Measurements from ENCODE around the gene REEP3.

REEP3 gene

GRCh38 chr10:63605197-63605967, 84.2 kb downstream of the REEP3 start:
- 100% methylated on average over 1 of the region's 3 CpGs for WGBS (ENCODE audit: extremely low coverage, insufficient coverage, low lambda C conversion rate)
- H4K8ac ChIP-seq (ENCODE audit: low read depth, low read length), result no peak overlapping the region
- H3K4me3 ChIP-seq (ENCODE audit: low read length), result no peak overlapping the region
- no peaks in the 10 kb centered on the region for H3K79me1 ChIP-seq (ENCODE audit: low read length)
- no peak overlapping the region for H2AK5ac ChIP-seq (ENCODE audit: low read length)
- no peak overlapping the region for H2BK120ac ChIP-seq (ENCODE audit: low read depth, low read length)
- H3K9ac ChIP-seq (ENCODE audit: low read length), result no peak overlapping the region
- H2BK15ac ChIP-seq (replicated peaks; ENCODE audit: low read depth), result no peak overlapping the region
- H3K27ac ChIP-seq (ENCODE audit: low read depth, low read length), result no peak overlapping the region
- H3K4me1 ChIP-seq (ENCODE audit: control insufficient read depth, low read depth, low read length), result no peaks in the 10 kb centered on the region
- no peak overlapping the region for H3K56ac ChIP-seq (ENCODE audit: low read length)
- H3K4me2 ChIP-seq (ENCODE audit: low read length), result no peak overlapping the region
- no peak overlapping the region for H4K5ac ChIP-seq (ENCODE audit: low read length)
- no peaks in the 10 kb centered on the region for H3K36me3 ChIP-seq (ENCODE audit: control insufficient read depth, insufficient read depth, low read length)
- no peak overlapping the region for H3K18ac ChIP-seq (ENCODE audit: low read length)
- DNase-seq, result peak; percentile 39
- H3K79me2 ChIP-seq (ENCODE audit: control insufficient read depth, insufficient read depth, low read length), result no peaks in the 10 kb centered on the region
- no peaks in the 10 kb centered on the region for H3K27me3 ChIP-seq (ENCODE audit: insufficient read depth, low read length, poor library complexity)
- no peak overlapping the region for H3K23ac ChIP-seq (ENCODE audit: low read length)
- no peak overlapping the region for H2BK5ac ChIP-seq (ENCODE audit: low read length)
- H3K4ac ChIP-seq (ENCODE audit: low read depth, low read length), result no peak overlapping the region

- Histone ChIP-seq H3K4me1 (ENCODE audit: control insufficient read depth, low read depth, low read length) (no peaks in the 10 kb centered on the region), H3K27ac (ENCODE audit: low read depth, low read length) (no peak overlapping the region)
Measured at GRCh38 chr10:63608511-63608910, 87.3 kb downstream of the REEP3 start.

GRCh38 chr10:63611078-63611477, 89.9 kb downstream of the REEP3 start:
- H3K4me1 ChIP-seq (ENCODE audit: control insufficient read depth, low read depth, low read length), result no peaks in the 10 kb centered on the region
- no peak overlapping the region for H3K18ac ChIP-seq (ENCODE audit: low read length)
- no peak overlapping the region for H4K5ac ChIP-seq (ENCODE audit: low read length)
- no peak overlapping the region for H2BK5ac ChIP-seq (ENCODE audit: low read length)
- no peaks in the 10 kb centered on the region for H3K27me3 ChIP-seq (ENCODE audit: insufficient read depth, low read length, poor library complexity)
- no CpG with 5 or more reads among the region's 2 CpGs for WGBS (ENCODE audit: extremely low coverage, insufficient coverage, low lambda C conversion rate)
- no peak overlapping the region for H3K9ac ChIP-seq (ENCODE audit: low read length)
- H3K36me3 ChIP-seq (ENCODE audit: control insufficient read depth, insufficient read depth, low read length), result no peaks in the 10 kb centered on the region
- no peak overlapping the region for H2AK5ac ChIP-seq (ENCODE audit: low read length)
- H2BK15ac ChIP-seq (replicated peaks; ENCODE audit: low read depth), result no peak overlapping the region
- no peak overlapping the region for H3K4me2 ChIP-seq (ENCODE audit: low read length)
- no peaks in the 10 kb centered on the region for H3K79me2 ChIP-seq (ENCODE audit: control insufficient read depth, insufficient read depth, low read length)
- no peak overlapping the region for H4K8ac ChIP-seq (ENCODE audit: low read depth, low read length)
- H3K27ac ChIP-seq (ENCODE audit: low read depth, low read length), result no peak overlapping the region
- H3K4me3 ChIP-seq (ENCODE audit: low read length), result no peak overlapping the region
- H3K56ac ChIP-seq (ENCODE audit: low read length), result no peak overlapping the region
- no peak overlapping the region for H2BK120ac ChIP-seq (ENCODE audit: low read depth, low read length)
- DNase-seq, result no peak
- H3K79me1 ChIP-seq (ENCODE audit: low read length), result no peaks in the 10 kb centered on the region
- H3K4ac ChIP-seq (ENCODE audit: low read depth, low read length), result no peak overlapping the region
- no peak overlapping the region for H3K23ac ChIP-seq (ENCODE audit: low read length)

More at GRCh38 chr10:63608511-63608910, 87.3 kb downstream of the REEP3 start:
- H3K9ac ChIP-seq (ENCODE audit: low read length), result no peak overlapping the region
- no peak overlapping the region for H3K4me2 ChIP-seq (ENCODE audit: low read length)
- no peak overlapping the region for H3K18ac ChIP-seq (ENCODE audit: low read length)
- DNase-seq, result no peak
- WGBS (ENCODE audit: extremely low coverage, insufficient coverage, low lambda C conversion rate), result no CpG with 5 or more reads among the region's 1 CpG
- no peak overlapping the region for H2AK5ac ChIP-seq (ENCODE audit: low read length)
- no peak overlapping the region for H3K4ac ChIP-seq (ENCODE audit: low read depth, low read length)
- no peak overlapping the region for H3K56ac ChIP-seq (ENCODE audit: low read length)
- no peak overlapping the region for H4K8ac ChIP-seq (ENCODE audit: low read depth, low read length)
- H3K27me3 ChIP-seq (ENCODE audit: insufficient read depth, low read length, poor library complexity), result no peaks in the 10 kb centered on the region
- H2BK15ac ChIP-seq (replicated peaks; ENCODE audit: low read depth), result no peak overlapping the region
- H3K23ac ChIP-seq (ENCODE audit: low read length), result no peak overlapping the region
- no peak overlapping the region for H2BK5ac ChIP-seq (ENCODE audit: low read length)
- no peak overlapping the region for H3K4me3 ChIP-seq (ENCODE audit: low read length)
- H4K5ac ChIP-seq (ENCODE audit: low read length), result no peak overlapping the region
- no peaks in the 10 kb centered on the region for H3K79me2 ChIP-seq (ENCODE audit: control insufficient read depth, insufficient read depth, low read length)
- H3K79me1 ChIP-seq (ENCODE audit: low read length), result no peaks in the 10 kb centered on the region
- H3K36me3 ChIP-seq (ENCODE audit: control insufficient read depth, insufficient read depth, low read length), result no peaks in the 10 kb centered on the region
- H2BK120ac ChIP-seq (ENCODE audit: low read depth, low read length), result no peak overlapping the region

GRCh38 chr10:63614371-63614891, 93.2 kb downstream of the REEP3 start:
- H3K4ac ChIP-seq (ENCODE audit: low read depth, low read length), result no peak overlapping the region
- H3K4me1 ChIP-seq (ENCODE audit: control insufficient read depth, low read depth, low read length), result no peaks in the 10 kb centered on the region
- no CpG with 5 or more reads among the region's 2 CpGs for WGBS (ENCODE audit: extremely low coverage, insufficient coverage, low lambda C conversion rate)
- H2BK5ac ChIP-seq (ENCODE audit: low read length), result no peak overlapping the region
- H3K56ac ChIP-seq (ENCODE audit: low read length), result no peak overlapping the region
- H3K23ac ChIP-seq (ENCODE audit: low read length), result no peak overlapping the region
- no peaks in the 10 kb centered on the region for H3K79me2 ChIP-seq (ENCODE audit: control insufficient read depth, insufficient read depth, low read length)
- H3K27ac ChIP-seq (ENCODE audit: low read depth, low read length), result no peak overlapping the region
- no peaks in the 10 kb centered on the region for H3K36me3 ChIP-seq (ENCODE audit: control insufficient read depth, insufficient read depth, low read length)
- H2BK15ac ChIP-seq (replicated peaks; ENCODE audit: low read depth), result no peak overlapping the region
- no peaks in the 10 kb centered on the region for H3K79me1 ChIP-seq (ENCODE audit: low read length)
- H2AK5ac ChIP-seq (ENCODE audit: low read length), result no peak overlapping the region
- no peak overlapping the region for H4K5ac ChIP-seq (ENCODE audit: low read length)
- H3K27me3 ChIP-seq (ENCODE audit: insufficient read depth, low read length, poor library complexity), result no peaks in the 10 kb centered on the region
- H3K18ac ChIP-seq (ENCODE audit: low read length), result no peak overlapping the region
- no peak overlapping the region for H4K8ac ChIP-seq (ENCODE audit: low read depth, low read length)
- DNase-seq, result no peak
- no peak overlapping the region for H3K9ac ChIP-seq (ENCODE audit: low read length)
- H3K4me2 ChIP-seq (ENCODE audit: low read length), result no peak overlapping the region
- no peak overlapping the region for H2BK120ac ChIP-seq (ENCODE audit: low read depth, low read length)
- H3K4me3 ChIP-seq (ENCODE audit: low read length), result no peak overlapping the region

- Histone ChIP-seq H3K9ac (ENCODE audit: low read length) (no peak overlapping the region), H3K36me3 (ENCODE audit: control insufficient read depth, insufficient read depth, low read length) (no peaks in the 10 kb centered on the region), H3K27ac (ENCODE audit: low read depth, low read length) (no peak overlapping the region), H3K27me3 (ENCODE audit: insufficient read depth, low read length, poor library complexity) (no peaks in the 10 kb centered on the region), H2AK5ac (ENCODE audit: low read length) (no peak overlapping the region), H3K4ac (ENCODE audit: low read depth, low read length) (no peak overlapping the region), H3K79me1 (ENCODE audit: low read length) (no peaks in the 10 kb centered on the region), H4K5ac (ENCODE audit: low read length) (no peak overlapping the region), H2BK5ac (ENCODE audit: low read length) (no peak overlapping the region), H3K4me2 (ENCODE audit: low read length) (no peak overlapping the region), H3K4me1 (ENCODE audit: control insufficient read depth, low read depth, low read length) (no peaks in the 10 kb centered on the region), H4K8ac (ENCODE audit: low read depth, low read length) (no peak overlapping the region), H2BK15ac (replicated peaks; ENCODE audit: low read depth) (no peak overlapping the region), H3K18ac (ENCODE audit: low read length) (no peak overlapping the region), H3K79me2 (ENCODE audit: control insufficient read depth, insufficient read depth, low read length) (no peaks in the 10 kb centered on the region), H3K23ac (ENCODE audit: low read length) (no peak overlapping the region), H3K4me3 (ENCODE audit: low read length) (no peak overlapping the region), H3K56ac (ENCODE audit: low read length) (no peak overlapping the region), H2BK120ac (ENCODE audit: low read depth, low read length) (no peak overlapping the region)
- WGBS (ENCODE audit: extremely low coverage, insufficient coverage, low lambda C conversion rate), result no CpG with 5 or more reads among the region's 3 CpGs
- DNase-seq, result no peak
Measured at GRCh38 chr10:63618552-63618951, 97.4 kb downstream of the REEP3 start.

GRCh38 chr10:63619426-63619825, 98.2 kb downstream of the REEP3 start:
- Histone ChIP-seq H3K36me3 (ENCODE audit: control insufficient read depth, insufficient read depth, low read length) (no peaks in the 10 kb centered on the region), H3K4me1 (ENCODE audit: control insufficient read depth, low read depth, low read length) (no peaks in the 10 kb centered on the region), H3K4me3 (ENCODE audit: low read length) (no peak overlapping the region), H3K4me2 (ENCODE audit: low read length) (no peak overlapping the region), H2BK120ac (ENCODE audit: low read depth, low read length) (no peak overlapping the region), H3K27ac (ENCODE audit: low read depth, low read length) (no peak overlapping the region), H3K18ac (ENCODE audit: low read length) (no peak overlapping the region), H2BK5ac (ENCODE audit: low read length) (no peak overlapping the region), H3K4ac (ENCODE audit: low read depth, low read length) (no peak overlapping the region), H2AK5ac (ENCODE audit: low read length) (no peak overlapping the region), H2BK15ac (replicated peaks; ENCODE audit: low read depth) (no peak overlapping the region), H3K79me2 (ENCODE audit: control insufficient read depth, insufficient read depth, low read length) (no peaks in the 10 kb centered on the region), H3K79me1 (ENCODE audit: low read length) (no peaks in the 10 kb centered on the region), H3K9ac (ENCODE audit: low read length) (no peak overlapping the region), H3K23ac (ENCODE audit: low read length) (no peak overlapping the region), H3K56ac (ENCODE audit: low read length) (no peak overlapping the region), H4K8ac (ENCODE audit: low read depth, low read length) (no peak overlapping the region), H4K5ac (ENCODE audit: low read length) (no peak overlapping the region), H3K27me3 (ENCODE audit: insufficient read depth, low read length, poor library complexity) (no peaks in the 10 kb centered on the region)
- no CpG with 5 or more reads among the region's 7 CpGs for WGBS (ENCODE audit: extremely low coverage, insufficient coverage, low lambda C conversion rate)
- DNase-seq, result no peak
